GM04503 (cell line): ENCODE data around the gene MSH2.
"Not testable (repeated sequence)": the region's sequence is repeated elsewhere in the genome, so short reads cannot be mapped to it uniquely, and the experiment has no call there.

Source experiments
- DNase-seq: peaks from one replicate; pipeline ENCODE4 v3.0.0-alpha.2; 2012; ENCODE audit warnings: low read depth

MSH2 gene

GRCh38 chr2:47484396-47484795, 81.4 kb downstream of the MSH2 start:
- DNase-seq = no peak

- no peak for DNase-seq
Measured at GRCh38 chr2:47485177-47485576, 82.2 kb downstream of the MSH2 start.

- peak; percentile 24 for DNase-seq
Measured at GRCh38 chr2:47485751-47486300, 82.9 kb downstream of the MSH2 start.

- DNase-seq = no peak
Measured at GRCh38 chr2:47486841-47487497, 84.0 kb downstream of the MSH2 start.

- DNase-seq = no peak
Measured at GRCh38 chr2:47487498-47487875, 84.5 kb downstream of the MSH2 start.

GRCh38 chr2:47488870-47489584, 86.1 kb downstream of the MSH2 start:
- DNase-seq = peak; percentile 42

GRCh38 chr2:47490406-47490805, 87.5 kb downstream of the MSH2 start:
- no peak for DNase-seq

GRCh38 chr2:47493317-47494035, 90.5 kb downstream of the MSH2 start:
- no peak for DNase-seq

GRCh38 chr2:47494267-47495130, 91.5 kb downstream of the MSH2 start:
- no peak for DNase-seq

- DNase-seq = no peak
Measured at GRCh38 chr2:47497843-47498460, 95.0 kb downstream of the MSH2 start.

GRCh38 chr2:47499093-47499492, 96.1 kb downstream of the MSH2 start:
- no peak for DNase-seq

- DNase-seq = no peak
Measured at GRCh38 chr2:47499621-47500309, 96.8 kb downstream of the MSH2 start.

GRCh38 chr2:47501374-47502200, 98.6 kb downstream of the MSH2 start:
- DNase-seq = no peak

GRCh38 chr2:47502498-47502897, 99.5 kb downstream of the MSH2 start:
- DNase-seq = not testable (repeated sequence)

- DNase-seq = no peak
Measured at GRCh38 chr2:47503481-47504070, 100.6 kb downstream of the MSH2 start.

- no peak for DNase-seq
Measured at GRCh38 chr2:47504174-47504810, 101.3 kb downstream of the MSH2 start.

- no peak for DNase-seq
Measured at GRCh38 chr2:47506024-47506423, 103.1 kb downstream of the MSH2 start.

GRCh38 chr2:47506436-47506835, 103.5 kb downstream of the MSH2 start:
- DNase-seq = no peak

GRCh38 chr2:47508080-47508479, 105.1 kb downstream of the MSH2 start:
- no peak for DNase-seq
